ENCODE results near the gene TCEA3. TPM values are rescaled to one million over a fixed set of nuclear protein-coding genes. Genes with fewer than 3 reads are reported as not detected.

The TCEA3 gene
- total and polyA plus RNA-seq, 2 experiments from 2014 or later: not detected

GRCh38 chr1:23384312-23385058, 40.1 kb downstream of the TCEA3 start:
- peaks cover 98% of the 10 kb centered on the region for H3K27me3 ChIP-seq (ENCODE audit: insufficient read depth)
- Mint-ChIP-seq H3K36me3 (ENCODE audit: low read depth) (no peaks in the 10 kb centered on the region), H3K27me3 (ENCODE audit: insufficient read depth, low read depth, poor library complexity) (peaks cover 88% of the 10 kb centered on the region), H3K27ac (no peak overlapping the region), H3K9me3 (no peaks in the 10 kb centered on the region; the same call in 2 of the 3 replicates), H3K4me1 (no peaks in the 10 kb centered on the region), H3K4me3 (no peak overlapping the region)
- TF ChIP-seq ZNF462 (CRISPR knock-in tag; IDR thresholded peaks at IDR 0.05): no peak
- no peaks in the 10 kb centered on the region for H3K79me2 ChIP-seq (replicated peaks; ENCODE audit: insufficient read depth)
- DNase-seq (ENCODE audit: low spot score): no peak
- H3K4me3 ChIP-seq: no peak overlapping the region
- H3K4me1 ChIP-seq (ENCODE audit: insufficient read depth): no peaks in the 10 kb centered on the region
- no peaks in the 10 kb centered on the region; the same call in 1 of the 2 replicates for H4K20me1 ChIP-seq (replicated peaks; ENCODE audit: insufficient read depth)
- H3K9me2 ChIP-seq (ENCODE audit: insufficient read depth): no peaks in the 10 kb centered on the region
- H3K4me2 ChIP-seq: no peak overlapping the region
- H2AFZ ChIP-seq: no peak overlapping the region
- H3K27ac ChIP-seq (ENCODE audit: low read depth): no peak overlapping the region
- H3K36me3 ChIP-seq (ENCODE audit: insufficient read depth): no peaks in the 10 kb centered on the region
- no peaks in the 10 kb centered on the region for H3F3A ChIP-seq (replicated peaks; ENCODE audit: low read depth)
- no peak for ATAC-seq

- Histone ChIP-seq H3K4me1 (ENCODE audit: insufficient read depth) (no peaks in the 10 kb centered on the region), H3K79me2 (replicated peaks; ENCODE audit: insufficient read depth) (no peaks in the 10 kb centered on the region), H3K4me3 (no peak overlapping the region), H3K9me2 (ENCODE audit: insufficient read depth) (no peaks in the 10 kb centered on the region), H3K27ac (ENCODE audit: low read depth) (no peak overlapping the region), H3K4me2 (no peak overlapping the region), H3F3A (replicated peaks; ENCODE audit: low read depth) (no peaks in the 10 kb centered on the region), H2AFZ (no peak overlapping the region), H3K27me3 (ENCODE audit: insufficient read depth) (peaks cover 98% of the 10 kb centered on the region), H4K20me1 (replicated peaks; ENCODE audit: insufficient read depth) (no peaks in the 10 kb centered on the region; the same call in 1 of the 2 replicates), H3K36me3 (ENCODE audit: insufficient read depth) (no peaks in the 10 kb centered on the region)
- ATAC-seq (no peak), DNase-seq (ENCODE audit: low spot score) (no peak)
- H3K4me3 Mint-ChIP-seq: no peak overlapping the region
- peaks cover 91% of the 10 kb centered on the region for H3K27me3 Mint-ChIP-seq (ENCODE audit: insufficient read depth, low read depth, poor library complexity)
- no peaks in the 10 kb centered on the region for H3K4me1 Mint-ChIP-seq
- H3K36me3 Mint-ChIP-seq (ENCODE audit: low read depth): no peaks in the 10 kb centered on the region
- H3K9me3 Mint-ChIP-seq: no peaks in the 10 kb centered on the region; the same call in 2 of the 3 replicates
- no peak overlapping the region for H3K27ac Mint-ChIP-seq
- TF ChIP-seq CTCF (conservative IDR thresholded peaks at IDR 0.05; ENCODE audit: low read depth in 2 of 2) (no peak), NANOG (IDR thresholded peaks at IDR 0.05; ENCODE audit: borderline replicate concordance) (no peak), REST (IDR thresholded peaks at IDR 0.05; ENCODE audit: unreplicated experiment) (no peak), ZNF331 (CRISPR knock-in tag; IDR thresholded peaks at IDR 0.05; ENCODE audit: low read depth) (no peak), JUNB (IDR thresholded peaks at IDR 0.05; ENCODE audit: unreplicated experiment) (no peak), EZH2phosphoT487 (IDR thresholded peaks at IDR 0.05; ENCODE audit: unreplicated experiment) (no peak), CREB1 (CRISPR knock-in tag; IDR thresholded peaks at IDR 0.05; ENCODE audit: low read depth) (no peak)
Measured at GRCh38 chr1:23383577-23384311, 40.8 kb downstream of the TCEA3 start.
